Uterus (tissue), 2 donors: ENCODE measurements around the gene GRHL3.

Experiments
- POLR2A ChIP-seq, 2 donors: fragments of 450-650 bp; IDR thresholded peaks; one replicate each; pipeline ENCODE4 v1.6.1; 2016; ENCODE audit warnings: antibody characterized with exemption in 2 of 2, mild to moderate bottlenecking in 1 of 2, moderate library complexity in 1 of 2
- TF ChIP-seq, protein P1 (sequence below), 4 experiments: fragments of 200-600 bp in 2 of 4; fragments of 450-650 bp in 2 of 4; sonication (generic) in 2 of 4; IDR thresholded peaks; one replicate each; pipeline ENCODE4 v1.5.1; 2016 to 2019; ENCODE audit warnings: antibody characterized with exemption in 4 of 4, mild to moderate bottlenecking in 2 of 4, moderate library complexity in 1 of 4

GRCh38 chr1:24321126-24321525 is 2.0 kb downstream of the GRHL3 start:
- TF ChIP-seq, protein P1, sequence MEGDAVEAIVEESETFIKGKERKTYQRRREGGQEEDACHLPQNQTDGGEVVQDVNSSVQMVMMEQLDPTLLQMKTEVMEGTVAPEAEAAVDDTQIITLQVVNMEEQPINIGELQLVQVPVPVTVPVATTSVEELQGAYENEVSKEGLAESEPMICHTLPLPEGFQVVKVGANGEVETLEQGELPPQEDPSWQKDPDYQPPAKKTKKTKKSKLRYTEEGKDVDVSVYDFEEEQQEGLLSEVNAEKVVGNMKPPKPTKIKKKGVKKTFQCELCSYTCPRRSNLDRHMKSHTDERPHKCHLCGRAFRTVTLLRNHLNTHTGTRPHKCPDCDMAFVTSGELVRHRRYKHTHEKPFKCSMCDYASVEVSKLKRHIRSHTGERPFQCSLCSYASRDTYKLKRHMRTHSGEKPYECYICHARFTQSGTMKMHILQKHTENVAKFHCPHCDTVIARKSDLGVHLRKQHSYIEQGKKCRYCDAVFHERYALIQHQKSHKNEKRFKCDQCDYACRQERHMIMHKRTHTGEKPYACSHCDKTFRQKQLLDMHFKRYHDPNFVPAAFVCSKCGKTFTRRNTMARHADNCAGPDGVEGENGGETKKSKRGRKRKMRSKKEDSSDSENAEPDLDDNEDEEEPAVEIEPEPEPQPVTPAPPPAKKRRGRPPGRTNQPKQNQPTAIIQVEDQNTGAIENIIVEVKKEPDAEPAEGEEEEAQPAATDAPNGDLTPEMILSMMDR (IDR thresholded peaks at IDR 0.05), result no peak
- TF ChIP-seq POLR2A (IDR thresholded peaks at IDR 0.05), result no peak
